ENCODE measurements around the gene SPRYD3. TPM values are rescaled to one million over a fixed set of nuclear protein-coding genes. Genes with fewer than 3 reads are reported as not detected.

Gene SPRYD3
- total RNA-seq, 1 donor from 2014 or later = 50.4 TPM

GRCh38 chr12:53050426-53051057 is 28.6 kb downstream of the SPRYD3 start:
- H3K27me3 ChIP-seq = no peaks in the 10 kb centered on the region
- peaks cover 62% of the 10 kb centered on the region for H3K4me1 ChIP-seq
- no peaks in the 10 kb centered on the region for H3K9me3 ChIP-seq
- intact Hi-C loops (cut with DNase I) = no loop called here
- no peak for ATAC-seq
- H3K36me3 ChIP-seq = peaks cover 25% of the 10 kb centered on the region
- DNase-seq = no peak
- H3K4me3 ChIP-seq = peak overlapping the region; percentile 86
- no peak for TF ChIP-seq CTCF (IDR thresholded peaks at IDR 0.05)
- H3K27ac ChIP-seq = peak overlapping the region; percentile 98

- peaks cover 18% of the 10 kb centered on the region for H3K36me3 ChIP-seq
- intact Hi-C loops (cut with DNase I) = no loop called here
- peak within 1 kb of the TSS; percentile 86 for H3K4me3 ChIP-seq
- peak within 1 kb of the TSS; percentile 98 for H3K27ac ChIP-seq
- H3K27me3 ChIP-seq = no peaks in the 10 kb centered on the region
- ATAC-seq (peak; percentile 31), DNase-seq (peak; percentile 91)
- no peaks in the 10 kb centered on the region for H3K9me3 ChIP-seq
- peaks cover 61% of the 10 kb centered on the region for H3K4me1 ChIP-seq
- no peak for TF ChIP-seq CTCF (IDR thresholded peaks at IDR 0.05)
These were observed 29.4 kb downstream of the SPRYD3 start, which contains the start of gene TNS2 for GRCh38 chr12:53049571-53050318. Gene TNS2 (plus strand): TSS chr12:53050065. CDS start chr12:53050186, 121 bp downstream.

- ATAC-seq = peak; percentile 1
- no peak for TF ChIP-seq CTCF (IDR thresholded peaks at IDR 0.05)
- intact Hi-C loops (cut with DNase I) = no loop called here
- Histone ChIP-seq H3K27ac (peak overlapping the region; percentile 98), H3K4me1 (peaks cover 60% of the 10 kb centered on the region), H3K4me3 (peak overlapping the region; percentile 86), H3K9me3 (no peaks in the 10 kb centered on the region), H3K27me3 (no peaks in the 10 kb centered on the region), H3K36me3 (peaks cover 15% of the 10 kb centered on the region)
- peak; percentile 85 for DNase-seq
These were observed 30.3 kb downstream of the SPRYD3 start for GRCh38 chr12:53048780-53049401.

- peak; percentile 29 for TF ChIP-seq CTCF (IDR thresholded peaks at IDR 0.05)
- Histone ChIP-seq H3K4me3 (peak overlapping the region; percentile 86), H3K27me3 (no peaks in the 10 kb centered on the region), H3K27ac (peak overlapping the region; percentile 98), H3K36me3 (peaks cover 9% of the 10 kb centered on the region), H3K4me1 (peaks cover 54% of the 10 kb centered on the region), H3K9me3 (no peaks in the 10 kb centered on the region)
- DNase-seq = peak; percentile 89
- peak; percentile 24 for ATAC-seq
- intact Hi-C loops (cut with DNase I) = no loop called here
These were observed 31.0 kb downstream of the SPRYD3 start for GRCh38 chr12:53048033-53048779.

- Histone ChIP-seq H3K4me1 (peaks cover 48% of the 10 kb centered on the region), H3K36me3 (peaks cover 6% of the 10 kb centered on the region), H3K27ac (peak overlapping the region; percentile 98), H3K9me3 (no peaks in the 10 kb centered on the region), H3K27me3 (no peaks in the 10 kb centered on the region), H3K4me3 (peak overlapping the region; percentile 86)
- DNase-seq (peak; percentile 93), ATAC-seq (peak; percentile 51)
- intact Hi-C loops (cut with DNase I) = no loop called here
- TF ChIP-seq CTCF (IDR thresholded peaks at IDR 0.05) = no peak
These were observed 31.8 kb downstream of the SPRYD3 start for GRCh38 chr12:53047221-53048032.

Data from upper lobe of right lung (tissue), 1 donor.